Kidney (tissue), 14 donors: Measurements from ENCODE around the gene MEF2B. TPM values are rescaled to one million over a fixed set of nuclear protein-coding genes. Genes with fewer than 3 reads are reported as not detected.
"Not testable (repeated sequence)": the region's sequence is repeated elsewhere in the genome, so short reads cannot be mapped to it uniquely, and the experiment has no call there.

Experiments
- DNase-seq, 5 donors: peaks; one replicate each; pipeline ENCODE4 v3.0.0-alpha.2; 2013 to 2020
- FAIRE-seq: peaks from 2 replicates; lab custom pipeline; 2012; peaks lifted over from hg19 to GRCh38; lab: Jason Lieb, UNC
- H3K27ac ChIP-seq, 2 donors: one replicate each; pipeline ENCODE4 v1.7.0; 2013; ENCODE audit warnings: low read depth in 2 of 2, low read length in 2 of 2, inconsistent platforms in 1 of 2
- H3K27me3 ChIP-seq: one replicate; pipeline ENCODE4 v1.7.1; 2013; ENCODE audit warnings: low read length, inconsistent platforms; ENCODE audit not compliant: control insufficient read depth, insufficient read depth
- H3K36me3 ChIP-seq, 3 donors: one replicate each; pipeline versions ENCODE4 v1.7.0 to v1.7.1; 2013; ENCODE audit warnings: low read length in 3 of 3, control low read depth in 1 of 3, inconsistent platforms in 1 of 3; ENCODE audit not compliant: insufficient read depth in 3 of 3, control insufficient read depth in 2 of 3
- H3K4me1 ChIP-seq, 3 donors: one replicate each; pipeline versions ENCODE4 v1.7.0 to v1.7.1; 2013; ENCODE audit warnings: low read length in 3 of 3, inconsistent platforms in 1 of 3, low read depth in 1 of 3; ENCODE audit not compliant: control insufficient read depth in 2 of 3, insufficient read depth in 2 of 3
- H3K4me3 ChIP-seq, 3 donors: one replicate each; pipeline versions ENCODE4 v1.7.0 to v1.8.1; 2013; ENCODE audit warnings: low read length in 3 of 3, control low read depth in 1 of 3, inconsistent platforms in 1 of 3
- H3K9ac ChIP-seq, 3 donors: one replicate each; pipeline versions ENCODE4 v1.7.0 to v1.7.1; 2013; ENCODE audit warnings: low read length in 3 of 3, control low read depth in 1 of 3, inconsistent platforms in 1 of 3
- H3K9me3 ChIP-seq, 3 donors: one replicate each; pipeline versions ENCODE4 v1.7.0 to v1.7.1; 2013; ENCODE audit warnings: low read length in 3 of 3, control low read depth in 1 of 3, inconsistent platforms in 1 of 3; ENCODE audit not compliant: control insufficient read depth in 2 of 3, insufficient read depth in 1 of 3
- CTCF ChIP-seq: IDR thresholded peaks from 3 replicates; pipeline ENCODE4 v1.5.1; 2012; ENCODE audit warnings: mild to moderate bottlenecking, moderate library complexity, borderline replicate concordance; ENCODE audit not compliant: insufficient read depth; ENCODE audit errors: extremely low read depth
- intact Hi-C: fragments of 100-400 bp; cut with DNase I; formaldehyde crosslinking; loops from one replicate; pipeline ENCODE4 v1.11.1; 2022
- polyA plus RNA-seq: library from polyadenylated mRNA; stranded (reverse); fragments of 350-450 nt; fragmentation: Illumina TruSeq; extraction: RNeasy Lipid Tissue Mini Kit (QIAGEN cat#74804); gene quantifications from one replicate; pipeline ENCODE4 v1.2.3, GENCODE V29; 2014; ENCODE audit warnings: low read depth, low replicate concordance; ENCODE audit not compliant: insufficient read depth
- total RNA-seq: library from RNA; stranded (reverse); fragmentation: NEBNext Ultra II Directional; extraction: Animal tissue kit (Norgen Biotek cat#: 25700); gene quantifications from one replicate; pipeline ENCODE4 v1.2.1, GENCODE V29; 2021
- donor health status: control.
- donor health status: control.
- donor health status: control.
- donor health status: control.
- donor health status: control.
- donor health status: DM: yes; HTN: yes; CAD: no.
- donor health status: Normal renal cell carcinoma (clear cell type).

MEF2B gene
- total and polyA plus RNA-seq, 2 donors from 2014 or later, result 0.47 to 3.4 TPM

GRCh38 chr19:19152668-19153384, 17.2 kb downstream of the MEF2B start:
- no peaks in the 10 kb centered on the region for H3K4me1 ChIP-seq
- H3K27me3 ChIP-seq, result no peaks in the 10 kb centered on the region
- TF ChIP-seq CTCF, result no peak
- intact Hi-C loops, result no loop called here
- H3K27ac ChIP-seq, result no peak overlapping the region
- no peak overlapping the region for H3K4me3 ChIP-seq
- H3K9me3 ChIP-seq, result peaks cover 0 to 2% (median 0%) of the 10 kb centered on the region in 3 donors
- DNase-seq (no peak), FAIRE-seq (no peak)
- H3K36me3 ChIP-seq, result no peaks in the 10 kb centered on the region
- no peak overlapping the region for H3K9ac ChIP-seq

GRCh38 chr19:19151418-19151817, 18.6 kb downstream of the MEF2B start:
- no peak for TF ChIP-seq CTCF
- Histone ChIP-seq H3K27ac (no peak overlapping the region), H3K36me3 (no peaks in the 10 kb centered on the region), H3K4me1 (no peaks in the 10 kb centered on the region), H3K9ac (no peak overlapping the region), H3K27me3 (no peaks in the 10 kb centered on the region), H3K4me3 (no peak overlapping the region), H3K9me3 (peaks cover 0 to 2% (median 0%) of the 10 kb centered on the region in 3 donors)
- intact Hi-C loops, result no loop called here
- no peak for FAIRE-seq
- DNase-seq, result no peak

GRCh38 chr19:19149435-19149834, 20.6 kb downstream of the MEF2B start:
- intact Hi-C loops, result no loop called here
- no peak for TF ChIP-seq CTCF
- H3K4me1 ChIP-seq, result no peaks in the 10 kb centered on the region
- FAIRE-seq (no peak), DNase-seq (no peak)
- no peaks in the 10 kb centered on the region for H3K36me3 ChIP-seq
- no peaks in the 10 kb centered on the region for H3K9me3 ChIP-seq
- no peaks in the 10 kb centered on the region for H3K27me3 ChIP-seq
- no peak overlapping the region for H3K4me3 ChIP-seq
- no peak overlapping the region for H3K27ac ChIP-seq
- no peak overlapping the region for H3K9ac ChIP-seq

GRCh38 chr19:19148504-19148903, 21.6 kb downstream of the MEF2B start:
- H3K27me3 ChIP-seq, H3K36me3 ChIP-seq, FAIRE-seq, H3K27ac ChIP-seq, H3K9me3 ChIP-seq, H3K4me1 ChIP-seq, H3K9ac ChIP-seq, DNase-seq, intact Hi-C loops, H3K4me3 ChIP-seq: not testable (repeated sequence)
